ENCODE measurements around the gene UPF2. TPM values are rescaled to one million over a fixed set of nuclear protein-coding genes. Genes with fewer than 3 reads are reported as not detected.

UPF2 gene
- total and polyA plus RNA-seq, 10 of the 15 experiments (the other 5 are each of a cell fraction or from before 2014, with no cell fraction given), result 21.0 to 44.4 (median 25.9) TPM

DNA sequence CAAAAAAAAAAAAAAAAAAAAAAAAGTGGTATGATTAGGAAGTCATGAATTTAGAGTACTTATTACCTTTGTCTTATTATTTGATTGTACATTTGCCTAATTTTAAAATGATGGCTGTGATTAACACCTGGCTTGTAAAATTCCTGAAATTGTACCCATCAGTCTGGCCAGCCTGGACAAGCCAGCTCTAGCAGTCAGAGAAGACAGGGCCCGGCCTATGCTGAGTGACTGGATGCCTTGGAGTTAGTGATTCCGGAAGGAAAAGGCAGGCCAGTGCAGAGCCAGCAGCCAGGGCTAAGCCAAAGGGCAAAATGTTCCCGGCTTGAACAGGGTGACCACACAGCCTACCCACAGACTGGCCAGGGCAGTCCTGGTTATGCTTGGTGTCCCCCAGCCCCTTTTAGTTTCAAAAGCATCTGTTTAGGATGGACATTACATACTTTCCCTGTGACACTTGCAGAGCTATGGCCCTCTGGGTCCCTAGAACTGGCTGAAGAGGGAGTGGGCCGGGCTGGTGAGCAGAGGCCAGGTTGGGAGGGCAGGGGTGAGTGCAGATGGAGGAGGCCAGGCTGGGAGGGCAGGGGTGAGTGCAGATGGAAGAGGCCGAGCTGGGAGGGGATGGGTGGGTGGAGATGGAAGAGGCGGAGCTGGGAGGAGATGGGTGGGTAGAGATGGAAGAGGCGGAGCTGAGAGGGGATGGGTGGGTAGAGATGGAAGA lies 157.7 kb downstream of the UPF2 start:
- Histone ChIP-seq H4K20me1 (ENCODE audit: control insufficient read depth, insufficient read depth) (no peaks in the 10 kb centered on the region), H3K27me3 (replicated peaks in 1 of 2; ENCODE audit: control insufficient read depth in 2 of 2, insufficient read depth in 2 of 2, low read length in 1 of 2) (no peaks in the 10 kb centered on the region), H3K4me1 (ENCODE audit: control insufficient read depth, insufficient read depth, low read length) (peaks cover 13% of the 10 kb centered on the region), H2AFZ (ENCODE audit: control insufficient read depth, low read depth, low read length) (no peak overlapping the region), H3K79me2 (ENCODE audit: control insufficient read depth, insufficient read depth, low read length) (no peaks in the 10 kb centered on the region), H3K9ac (ENCODE audit: control insufficient read depth, insufficient read depth, low read length) (no peak overlapping the region), H3K4me3 (no peak overlapping the region), H3K27ac (ENCODE audit: control insufficient read depth, insufficient read depth) (no peak overlapping the region), H3K36me3 (ENCODE audit: control insufficient read depth in 2 of 2, insufficient read depth in 2 of 2, low read length in 1 of 2) (no peaks in the 10 kb centered on the region), H3K9me3 (replicated peaks; ENCODE audit: control insufficient read depth, insufficient read depth, low read length) (no peaks in the 10 kb centered on the region), H3K4me2 (ENCODE audit: control insufficient read depth, insufficient read depth) (no peak overlapping the region)
- in situ Hi-C loops (cut with MboI) (no loop called here), intact Hi-C loops (cut with micrococcal nuclease; ENCODE audit: unreplicated experiment) (no loop called here)
- CTCF ChIA-PET, result no interaction called here
- ATAC-seq (no peak), DNase-seq (ENCODE audit: low read depth, low spot score) (no peak), FAIRE-seq (no peak)
- 71% methylated on average over 4 of the region's 7 CpGs for WGBS (ENCODE audit: insufficient coverage, insufficient replicate concordance, low lambda C conversion rate, missing lambda C conversion rate)
- RAD21 ChIA-PET (ENCODE audit: unreplicated experiment), result interaction anchor here (0.6 to 1.4 kb wide), 2 partner anchors 102 to 278 kb away, joined by 3 to 4 read pairs; no protein-coding TSS in a partner anchor
- POLR2A ChIA-PET, result no interaction called here
- BruUV-seq (replicated peaks), result no TSS peak
- SMC1A ChIA-PET (ENCODE audit: uncharacterized antibody, unreplicated experiment), result no interaction called here
- TF ChIP-seq CBX5 (IDR thresholded peaks at IDR 0.05; ENCODE audit: low read depth) (no peak), SIN3A (IDR thresholded peaks at IDR 0.05; ENCODE audit: low read depth, low read length) (no peak), LARP7 (IDR thresholded peaks at IDR 0.05) (no peak), EZH2 (IDR thresholded peaks at IDR 0.05; ENCODE audit: borderline replicate concordance, control insufficient read depth, low read depth, low read length) (no peak), IKZF2 (IDR thresholded peaks at IDR 0.05) (no peak), TBL1XR1 (IDR thresholded peaks at IDR 0.05; ENCODE audit: low read depth, low read length) (no peak), ZBED1 (IDR thresholded peaks at IDR 0.05; ENCODE audit: borderline replicate concordance) (no peak), PML (IDR thresholded peaks at IDR 0.05; ENCODE audit: low read length) (no peak)
- TF ChIP-seq, protein P1, sequence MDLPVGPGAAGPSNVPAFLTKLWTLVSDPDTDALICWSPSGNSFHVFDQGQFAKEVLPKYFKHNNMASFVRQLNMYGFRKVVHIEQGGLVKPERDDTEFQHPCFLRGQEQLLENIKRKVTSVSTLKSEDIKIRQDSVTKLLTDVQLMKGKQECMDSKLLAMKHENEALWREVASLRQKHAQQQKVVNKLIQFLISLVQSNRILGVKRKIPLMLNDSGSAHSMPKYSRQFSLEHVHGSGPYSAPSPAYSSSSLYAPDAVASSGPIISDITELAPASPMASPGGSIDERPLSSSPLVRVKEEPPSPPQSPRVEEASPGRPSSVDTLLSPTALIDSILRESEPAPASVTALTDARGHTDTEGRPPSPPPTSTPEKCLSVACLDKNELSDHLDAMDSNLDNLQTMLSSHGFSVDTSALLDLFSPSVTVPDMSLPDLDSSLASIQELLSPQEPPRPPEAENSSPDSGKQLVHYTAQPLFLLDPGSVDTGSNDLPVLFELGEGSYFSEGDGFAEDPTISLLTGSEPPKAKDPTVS (IDR thresholded peaks at IDR 0.05; ENCODE audit: low read depth, low read length), result no peak
- TF ChIP-seq, protein P2, sequence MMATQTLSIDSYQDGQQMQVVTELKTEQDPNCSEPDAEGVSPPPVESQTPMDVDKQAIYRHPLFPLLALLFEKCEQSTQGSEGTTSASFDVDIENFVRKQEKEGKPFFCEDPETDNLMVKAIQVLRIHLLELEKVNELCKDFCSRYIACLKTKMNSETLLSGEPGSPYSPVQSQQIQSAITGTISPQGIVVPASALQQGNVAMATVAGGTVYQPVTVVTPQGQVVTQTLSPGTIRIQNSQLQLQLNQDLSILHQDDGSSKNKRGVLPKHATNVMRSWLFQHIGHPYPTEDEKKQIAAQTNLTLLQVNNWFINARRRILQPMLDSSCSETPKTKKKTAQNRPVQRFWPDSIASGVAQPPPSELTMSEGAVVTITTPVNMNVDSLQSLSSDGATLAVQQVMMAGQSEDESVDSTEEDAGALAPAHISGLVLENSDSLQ (IDR thresholded peaks at IDR 0.05), result no peak
- TF ChIP-seq, protein P3, sequence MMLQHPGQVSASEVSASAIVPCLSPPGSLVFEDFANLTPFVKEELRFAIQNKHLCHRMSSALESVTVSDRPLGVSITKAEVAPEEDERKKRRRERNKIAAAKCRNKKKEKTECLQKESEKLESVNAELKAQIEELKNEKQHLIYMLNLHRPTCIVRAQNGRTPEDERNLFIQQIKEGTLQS (IDR thresholded peaks at IDR 0.05; ENCODE audit: borderline replicate concordance, extremely low read depth, low read depth, low read length), result no peak

Measured in GM12878 (cell line).